ENCODE data around the gene ZNF195.

DNA sequence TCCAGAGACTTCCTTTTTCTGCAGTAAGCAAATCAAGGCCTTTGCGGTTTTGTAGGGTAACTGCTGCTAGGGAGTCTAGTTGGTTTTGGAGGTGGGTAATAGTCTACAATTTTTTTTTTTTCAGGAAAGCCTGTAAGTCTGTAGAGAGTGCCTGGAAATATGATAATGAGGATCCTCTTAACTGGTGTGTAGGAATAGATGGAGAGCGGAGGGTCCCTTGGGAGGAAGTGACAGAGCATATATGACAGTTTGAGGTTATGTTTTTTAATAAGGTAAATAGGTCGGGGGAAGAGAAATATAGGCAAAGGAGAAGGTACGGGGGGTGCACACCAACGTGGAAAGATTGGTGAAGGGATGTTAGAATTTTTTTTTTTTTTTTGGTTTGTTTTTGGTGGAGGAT lies 25.9 kb downstream of the ZNF195 start:
- TF ChIP-seq, protein P1, sequence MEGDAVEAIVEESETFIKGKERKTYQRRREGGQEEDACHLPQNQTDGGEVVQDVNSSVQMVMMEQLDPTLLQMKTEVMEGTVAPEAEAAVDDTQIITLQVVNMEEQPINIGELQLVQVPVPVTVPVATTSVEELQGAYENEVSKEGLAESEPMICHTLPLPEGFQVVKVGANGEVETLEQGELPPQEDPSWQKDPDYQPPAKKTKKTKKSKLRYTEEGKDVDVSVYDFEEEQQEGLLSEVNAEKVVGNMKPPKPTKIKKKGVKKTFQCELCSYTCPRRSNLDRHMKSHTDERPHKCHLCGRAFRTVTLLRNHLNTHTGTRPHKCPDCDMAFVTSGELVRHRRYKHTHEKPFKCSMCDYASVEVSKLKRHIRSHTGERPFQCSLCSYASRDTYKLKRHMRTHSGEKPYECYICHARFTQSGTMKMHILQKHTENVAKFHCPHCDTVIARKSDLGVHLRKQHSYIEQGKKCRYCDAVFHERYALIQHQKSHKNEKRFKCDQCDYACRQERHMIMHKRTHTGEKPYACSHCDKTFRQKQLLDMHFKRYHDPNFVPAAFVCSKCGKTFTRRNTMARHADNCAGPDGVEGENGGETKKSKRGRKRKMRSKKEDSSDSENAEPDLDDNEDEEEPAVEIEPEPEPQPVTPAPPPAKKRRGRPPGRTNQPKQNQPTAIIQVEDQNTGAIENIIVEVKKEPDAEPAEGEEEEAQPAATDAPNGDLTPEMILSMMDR (IDR thresholded peaks at IDR 0.05), result no peak
- TF ChIP-seq POLR2A (IDR thresholded peaks at IDR 0.05), result no peak

Data from right lobe of liver (tissue), 4 donors.